Kidney epithelial cell (primary cell): ENCODE data around the gene KIAA1958. TPM values are rescaled to one million over a fixed set of nuclear protein-coding genes. Genes with fewer than 3 reads are reported as not detected.

Experiments used
- DNase-seq: peaks from one replicate; pipeline ENCODE4 v3.0.0-alpha.2; 2010; ENCODE audit warnings: low read depth
- H3K27me3 ChIP-seq: 2 replicates; pipeline ENCODE4 v1.6.0; 2011; ENCODE audit warnings: low read length; ENCODE audit not compliant: control insufficient read depth, insufficient read depth
- H3K36me3 ChIP-seq: 2 replicates; pipeline ENCODE4 v1.5.1; 2011; ENCODE audit warnings: low read length; ENCODE audit not compliant: control insufficient read depth, insufficient read depth
- H3K4me3 ChIP-seq: 2 replicates; pipeline ENCODE4 v1.5.1; 2011; ENCODE audit warnings: low read depth, mild to moderate bottlenecking, control low read depth, low read length
- CTCF ChIP-seq: IDR thresholded peaks from 2 replicates; pipeline ENCODE4 v1.5.1; 2011; ENCODE audit warnings: mild to moderate bottlenecking, moderate library complexity, low read length, control low read depth, inconsistent platforms; ENCODE audit not compliant: insufficient read depth, poor library complexity, severe bottlenecking
- total RNA-seq: library from RNA; depleted of rRNA; stranded (reverse); fragments of >200 nt; gene quantifications from 2 replicates; pipeline ENCODE4 v1.2.3, GENCODE V29; 2015

The KIAA1958 gene
- total RNA-seq, 1 donor from 2014 or later, result 7.5 TPM

- H3K27me3 ChIP-seq, result no peaks in the 10 kb centered on the region
- TF ChIP-seq CTCF, result no peak
- no peaks in the 10 kb centered on the region for H3K36me3 ChIP-seq
- H3K4me3 ChIP-seq, result no peak overlapping the region
- no peak for DNase-seq
Observed at GRCh38 chr9:112605518-112605917, 118.9 kb downstream of the KIAA1958 start.

GRCh38 chr9:112605963-112606699, 119.5 kb downstream of the KIAA1958 start:
- no peaks in the 10 kb centered on the region for H3K27me3 ChIP-seq
- DNase-seq, result no peak
- H3K4me3 ChIP-seq, result no peak overlapping the region
- TF ChIP-seq CTCF, result no peak
- no peaks in the 10 kb centered on the region for H3K36me3 ChIP-seq

GRCh38 chr9:112608851-112609250, 122.2 kb downstream of the KIAA1958 start:
- Histone ChIP-seq H3K36me3 (no peaks in the 10 kb centered on the region), H3K27me3 (no peaks in the 10 kb centered on the region), H3K4me3 (no peak overlapping the region)
- DNase-seq, result no peak
- TF ChIP-seq CTCF, result no peak

GRCh38 chr9:112615584-112616266, 129.1 kb downstream of the KIAA1958 start:
- no peak for TF ChIP-seq CTCF
- H3K36me3 ChIP-seq, result no peaks in the 10 kb centered on the region

GRCh38 chr9:112617371-112617770, 130.7 kb downstream of the KIAA1958 start:
- H3K36me3 ChIP-seq, result no peaks in the 10 kb centered on the region
- no peak for DNase-seq
- TF ChIP-seq CTCF, result no peak
- H3K27me3 ChIP-seq, result no peaks in the 10 kb centered on the region
- no peak overlapping the region for H3K4me3 ChIP-seq

More at GRCh38 chr9:112615584-112616266, 129.1 kb downstream of the KIAA1958 start:
- Histone ChIP-seq H3K27me3 (no peaks in the 10 kb centered on the region), H3K4me3 (no peak overlapping the region)
- no peak for DNase-seq
